Kidney epithelial cell (primary cell): ENCODE results near the gene TENT4A. TPM values are rescaled to one million over a fixed set of nuclear protein-coding genes. Genes with fewer than 3 reads are reported as not detected.
A peak's percentile ranks its signal among the peaks of the same experiment; 100 is the strongest.

Experiments
- DNase-seq: peaks from one replicate; pipeline ENCODE4 v3.0.0-alpha.2; 2010; ENCODE audit warnings: low read depth
- H3K27me3 ChIP-seq: 2 replicates; pipeline ENCODE4 v1.6.0; 2011; ENCODE audit warnings: low read length; ENCODE audit not compliant: control insufficient read depth, insufficient read depth
- H3K36me3 ChIP-seq: 2 replicates; pipeline ENCODE4 v1.5.1; 2011; ENCODE audit warnings: low read length; ENCODE audit not compliant: control insufficient read depth, insufficient read depth
- H3K4me3 ChIP-seq: 2 replicates; pipeline ENCODE4 v1.5.1; 2011; ENCODE audit warnings: low read depth, mild to moderate bottlenecking, control low read depth, low read length
- total RNA-seq: library from RNA; depleted of rRNA; stranded (reverse); fragments of >200 nt; gene quantifications from 2 replicates; pipeline ENCODE4 v1.2.3, GENCODE V29; 2015
- TF ChIP-seq, protein P1 (sequence below): IDR thresholded peaks from 2 replicates; pipeline ENCODE4 v1.5.1; 2011; ENCODE audit warnings: mild to moderate bottlenecking, moderate library complexity, low read length, control low read depth, inconsistent platforms; ENCODE audit not compliant: insufficient read depth, poor library complexity, severe bottlenecking

The TENT4A gene
- total RNA-seq, 1 donor from 2014 or later, result 12.0 TPM

DNA sequence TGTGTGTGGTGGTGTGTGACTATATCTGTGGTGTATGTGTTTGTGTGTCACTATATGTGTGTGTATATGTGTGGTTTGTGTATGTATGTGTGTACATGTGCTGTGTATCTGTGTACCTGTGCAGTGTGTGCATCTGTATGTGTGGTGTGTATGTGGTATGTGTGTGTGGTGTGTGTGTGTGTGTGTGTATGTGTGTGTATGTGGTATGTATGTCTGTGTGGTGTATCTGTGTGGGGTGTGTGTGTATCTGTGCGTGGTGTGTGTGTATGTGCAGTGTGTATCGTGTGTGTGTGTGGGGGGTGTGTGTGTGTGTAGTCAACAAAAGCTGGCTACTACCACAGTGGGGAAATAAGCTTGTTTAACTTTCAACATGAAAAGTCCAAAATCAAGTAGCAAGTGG lies 31.6 kb upstream of the TENT4A start:
- DNase-seq, result no peak

DNA sequence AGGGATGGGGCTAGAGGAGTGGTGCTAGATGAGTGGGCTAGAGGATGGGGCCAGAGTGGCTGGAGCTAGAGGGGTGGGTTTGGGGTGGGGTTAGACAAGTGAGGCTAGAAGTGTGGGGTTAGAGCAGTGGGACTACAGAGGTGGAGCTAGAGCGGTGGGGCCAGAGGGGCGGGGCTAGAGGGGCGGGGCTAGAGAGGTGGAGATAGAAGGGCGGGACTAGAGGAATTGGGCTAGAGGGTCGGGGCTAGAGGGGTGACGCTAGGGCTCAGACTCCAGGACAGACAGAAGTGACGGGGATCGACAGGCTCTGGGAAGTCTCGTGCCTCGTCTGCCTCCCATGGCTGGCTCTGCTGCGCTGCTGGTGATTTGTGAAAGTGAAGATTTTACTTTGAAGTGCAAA lies 31.0 kb upstream of the TENT4A start:
- H3K36me3 ChIP-seq, result no peaks in the 10 kb centered on the region
- no peak overlapping the region for H3K4me3 ChIP-seq
- no peaks in the 10 kb centered on the region for H3K27me3 ChIP-seq
- TF ChIP-seq, protein P1, sequence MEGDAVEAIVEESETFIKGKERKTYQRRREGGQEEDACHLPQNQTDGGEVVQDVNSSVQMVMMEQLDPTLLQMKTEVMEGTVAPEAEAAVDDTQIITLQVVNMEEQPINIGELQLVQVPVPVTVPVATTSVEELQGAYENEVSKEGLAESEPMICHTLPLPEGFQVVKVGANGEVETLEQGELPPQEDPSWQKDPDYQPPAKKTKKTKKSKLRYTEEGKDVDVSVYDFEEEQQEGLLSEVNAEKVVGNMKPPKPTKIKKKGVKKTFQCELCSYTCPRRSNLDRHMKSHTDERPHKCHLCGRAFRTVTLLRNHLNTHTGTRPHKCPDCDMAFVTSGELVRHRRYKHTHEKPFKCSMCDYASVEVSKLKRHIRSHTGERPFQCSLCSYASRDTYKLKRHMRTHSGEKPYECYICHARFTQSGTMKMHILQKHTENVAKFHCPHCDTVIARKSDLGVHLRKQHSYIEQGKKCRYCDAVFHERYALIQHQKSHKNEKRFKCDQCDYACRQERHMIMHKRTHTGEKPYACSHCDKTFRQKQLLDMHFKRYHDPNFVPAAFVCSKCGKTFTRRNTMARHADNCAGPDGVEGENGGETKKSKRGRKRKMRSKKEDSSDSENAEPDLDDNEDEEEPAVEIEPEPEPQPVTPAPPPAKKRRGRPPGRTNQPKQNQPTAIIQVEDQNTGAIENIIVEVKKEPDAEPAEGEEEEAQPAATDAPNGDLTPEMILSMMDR, result no peak
- no peak for DNase-seq

More for the DNA sequence above, 31.6 kb upstream of the TENT4A start:
- TF ChIP-seq, protein P1, result no peak
- Histone ChIP-seq H3K27me3 (no peaks in the 10 kb centered on the region), H3K36me3 (no peaks in the 10 kb centered on the region), H3K4me3 (no peak overlapping the region)

DNA sequence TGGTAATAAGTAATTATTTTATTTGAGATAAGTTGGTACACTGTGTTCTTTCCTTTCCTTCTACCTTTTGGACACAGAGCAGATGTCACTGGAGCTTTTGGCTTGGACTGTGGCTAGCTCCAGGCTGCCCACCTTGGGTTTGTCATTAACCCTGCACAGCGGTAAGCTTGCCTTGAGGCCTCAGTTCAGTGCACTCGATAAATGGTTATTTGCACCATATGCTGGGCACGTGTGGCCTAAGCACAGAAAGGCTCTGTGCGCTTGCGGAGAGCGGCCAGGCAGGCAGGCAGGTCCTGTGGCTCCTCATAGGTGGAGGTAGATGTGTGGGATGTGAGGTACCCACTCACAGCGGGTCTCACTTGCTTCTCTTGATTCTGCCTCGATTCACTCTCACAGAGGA lies 30.0 kb upstream of the TENT4A start:
- no peaks in the 10 kb centered on the region for H3K36me3 ChIP-seq
- no peak overlapping the region for H3K4me3 ChIP-seq
- H3K27me3 ChIP-seq, result no peaks in the 10 kb centered on the region
- TF ChIP-seq, protein P1, result no peak
- no peak for DNase-seq

DNA sequence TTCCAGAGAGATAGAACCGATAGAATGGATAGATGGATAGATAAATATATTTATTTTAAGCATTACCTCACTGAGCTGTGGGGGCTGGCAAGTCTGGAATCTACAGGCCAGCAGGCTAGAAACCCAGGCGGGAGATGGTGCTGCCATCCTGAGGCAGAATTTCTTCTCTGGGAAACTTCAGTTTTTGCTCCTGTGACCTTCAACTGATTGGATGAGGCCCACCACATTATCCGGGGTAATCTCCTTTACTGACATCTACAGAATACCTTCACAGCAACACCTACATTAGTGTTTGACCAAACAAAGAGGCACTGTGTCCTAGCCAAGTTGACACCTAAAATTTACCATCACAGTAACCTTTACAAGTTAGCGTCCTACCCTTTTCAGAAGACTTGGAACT lies 29.2 kb upstream of the TENT4A start:
- H3K36me3 ChIP-seq, result no peaks in the 10 kb centered on the region
- DNase-seq, result no peak
- TF ChIP-seq, protein P1, result no peak
- H3K27me3 ChIP-seq, result no peaks in the 10 kb centered on the region
- no peak overlapping the region for H3K4me3 ChIP-seq

DNA sequence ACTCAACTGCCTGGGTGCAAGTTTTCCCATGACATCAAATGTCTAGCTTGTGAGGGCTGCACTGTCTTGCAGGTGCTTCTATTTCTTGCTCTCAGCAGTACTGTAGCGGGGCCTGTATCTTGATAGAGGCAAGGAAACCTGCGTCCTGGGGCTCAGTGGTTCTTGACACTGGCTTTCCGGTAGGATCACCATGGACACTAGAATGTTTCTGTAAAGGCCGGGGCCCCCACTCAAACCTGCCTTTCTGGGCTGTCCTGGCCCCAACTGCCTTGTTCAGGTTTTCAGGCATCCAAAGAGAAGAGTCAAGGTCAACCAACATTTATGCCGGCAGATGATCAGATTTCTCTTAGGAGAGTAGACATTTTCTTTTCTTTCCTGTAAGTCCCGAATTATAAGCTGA lies 26.7 kb upstream of the TENT4A start:
- no peaks in the 10 kb centered on the region for H3K27me3 ChIP-seq
- no peak for DNase-seq
- no peak overlapping the region for H3K4me3 ChIP-seq
- H3K36me3 ChIP-seq, result no peaks in the 10 kb centered on the region
- TF ChIP-seq, protein P1, result no peak

DNA sequence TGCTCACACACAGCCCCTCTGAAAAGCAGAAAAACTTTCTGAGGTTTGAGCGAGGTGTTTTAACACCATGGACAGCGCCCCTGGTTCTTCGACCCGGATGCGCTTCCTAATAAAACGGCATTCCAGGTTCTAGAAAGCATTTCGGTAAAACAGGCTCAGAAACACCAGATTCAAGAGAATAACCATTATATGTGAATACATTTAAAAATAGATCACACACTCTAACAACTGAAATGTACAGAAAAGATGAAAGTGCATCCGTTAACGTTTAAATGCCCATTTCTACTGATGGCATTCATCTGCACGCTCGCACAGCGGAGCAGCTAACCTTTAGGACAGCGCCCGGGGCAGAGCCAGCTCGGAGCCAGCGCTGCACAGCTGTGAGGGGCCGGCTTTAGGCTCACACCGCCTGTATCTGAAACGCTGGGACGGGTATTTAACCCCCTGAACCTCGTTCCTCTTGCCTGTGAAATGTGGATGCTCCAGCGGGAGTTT lies 26.3 kb upstream of the TENT4A start:
- no peak for DNase-seq
- TF ChIP-seq, protein P1, result no peak
- H3K36me3 ChIP-seq, result no peaks in the 10 kb centered on the region
- no peaks in the 10 kb centered on the region for H3K27me3 ChIP-seq
- peak overlapping the region; percentile 34 for H3K4me3 ChIP-seq
